K562 (cell line): ENCODE results near the gene PPP1R36.

Source experiments
- BRD4 ChIP-seq: fragments of 200-600 bp; sonication (generic); IDR thresholded peaks from 2 replicates; pipeline ENCODE4 v1.6.1; 2017; ENCODE audit warnings: inconsistent platforms
- GATA2 ChIP-seq: sonication (generic); formaldehyde crosslinking; IDR thresholded peaks from 2 replicates; pipeline ENCODE4 v1.4.0; 2020; ENCODE audit warnings: mild to moderate bottlenecking, missing genetic modification reagents
- HNRNPLL ChIP-seq: fragments of 200-400 bp; formaldehyde crosslinking; IDR thresholded peaks from 2 replicates; pipeline ENCODE4 v1.6.1; 2017; ENCODE audit warnings: low read length, low read depth, mild to moderate bottlenecking; ENCODE audit not compliant: poor library complexity, severe bottlenecking
- JUND ChIP-seq, 2 experiments: IDR thresholded peaks; 2 replicates in 1 of 2; 3 replicates in 1 of 2; pipeline ENCODE4 v1.6.1; 2011; ENCODE audit warnings: borderline replicate concordance in 2 of 2, low read depth in 2 of 2, low read length in 2 of 2, improper control_type of control experiment in 1 of 2, missing biosample characterization in 1 of 2, missing genetic modification characterization in 1 of 2, missing genetic modification reagents in 1 of 2
- MCM3 ChIP-seq: fragments of 450-650 bp; IDR thresholded peaks from 2 replicates; pipeline ENCODE4 v1.6.1; 2016
- PHF20 ChIP-seq: fragments of 450-650 bp; IDR thresholded peaks from 2 replicates; pipeline ENCODE4 v1.6.1; 2018; ENCODE audit not compliant: partially characterized antibody
- POLR2A ChIP-seq: fragments of 450-650 bp; conservative IDR thresholded peaks from 2 replicates; pipeline ENCODE4 v1.6.1; 2016
- POLR2AphosphoS5 ChIP-seq: IDR thresholded peaks from 2 replicates; pipeline ENCODE4 v1.6.1; 2011; ENCODE audit warnings: mild to moderate bottlenecking, low read depth, low read length, moderate library complexity; ENCODE audit not compliant: control insufficient read depth, insufficient read depth
- TRIM24 ChIP-seq, 2 experiments: fragments of 450-650 bp; IDR thresholded peaks; 2 replicates each; pipeline ENCODE4 v1.6.1; 2016
- YY1 ChIP-seq, 3 experiments: IDR thresholded peaks; 2 replicates each; pipeline ENCODE4 v1.6.1; 2011; ENCODE audit warnings: low read length in 2 of 3, mild to moderate bottlenecking in 2 of 3, moderate library complexity in 2 of 3, borderline replicate concordance in 1 of 3, control low read depth in 1 of 3, low read depth in 1 of 3; ENCODE audit not compliant: insufficient read depth in 3 of 3, insufficient replicate concordance in 2 of 3, control insufficient read depth in 1 of 3, insufficient read length in 1 of 3; ENCODE audit errors: extremely low read depth in 1 of 3

DNA sequence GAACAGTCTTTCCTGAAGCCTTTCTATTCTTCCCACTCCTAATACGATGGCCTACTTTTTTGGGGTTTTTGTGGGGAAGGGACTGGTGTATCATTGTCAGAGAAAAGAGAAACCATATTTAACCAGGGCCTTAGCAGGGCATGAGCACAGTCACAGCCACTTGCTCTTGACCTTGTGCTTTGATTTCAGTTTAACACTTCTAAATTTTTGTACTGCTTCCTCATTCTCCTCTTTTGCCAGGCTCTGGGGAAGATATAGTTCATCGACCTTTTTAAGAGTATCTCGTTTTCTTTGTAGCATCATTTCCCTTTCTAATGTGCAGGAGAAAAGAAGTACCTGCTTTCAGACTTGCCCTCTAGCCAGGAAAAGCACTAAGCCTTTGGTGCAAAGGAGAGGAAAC, 43.0 kb upstream of the PPP1R36 start:
- TF ChIP-seq PHF20: no peak
- TF ChIP-seq GATA2: no peak
- TF ChIP-seq POLR2A: no peak
- TF ChIP-seq JUND (IDR thresholded peaks at IDR 0.05; ENCODE audit: borderline replicate concordance, low read depth, low read length): no peak
- no peak for TF ChIP-seq JUND (tag; IDR thresholded peaks at IDR 0.05; ENCODE audit: borderline replicate concordance, low read depth, low read length)
- no peak for TF ChIP-seq MCM3
- TF ChIP-seq POLR2AphosphoS5: no peak
- no peak for TF ChIP-seq HNRNPLL
- no peak for TF ChIP-seq TRIM24 (IDR thresholded peaks at IDR 0.05)
- TF ChIP-seq YY1 (IDR thresholded peaks at IDR 0.05; ENCODE audit: borderline replicate concordance in 1 of 3, control insufficient read depth in 1 of 3, extremely low read depth in 1 of 3, insufficient read depth in 3 of 3, insufficient read length in 1 of 3, insufficient replicate concordance in 2 of 3, low read depth in 1 of 3, low read length in 2 of 3): no peak
- TF ChIP-seq BRD4: no peak
